Vagina (tissue), 2 donors: ENCODE measurements around the gene COL2A1.

ENCODE experiments used
- POLR2A ChIP-seq, 2 donors: fragments of 450-650 bp; IDR thresholded peaks; one replicate each; pipeline ENCODE4 v1.6.1; 2017; ENCODE audit warnings: antibody characterized with exemption in 2 of 2, mild to moderate bottlenecking in 2 of 2, moderate library complexity in 2 of 2
- TF ChIP-seq, protein P1 (sequence below), 3 experiments: fragments of 450-650 bp in 2 of 3; fragments of 200-600 bp in 1 of 3; sonication (generic) in 1 of 3; IDR thresholded peaks; one replicate each; pipeline ENCODE4 v1.5.1; 2017 to 2019; ENCODE audit warnings: antibody characterized with exemption in 3 of 3, mild to moderate bottlenecking in 2 of 3, moderate library complexity in 2 of 3

- TF ChIP-seq, protein P1, sequence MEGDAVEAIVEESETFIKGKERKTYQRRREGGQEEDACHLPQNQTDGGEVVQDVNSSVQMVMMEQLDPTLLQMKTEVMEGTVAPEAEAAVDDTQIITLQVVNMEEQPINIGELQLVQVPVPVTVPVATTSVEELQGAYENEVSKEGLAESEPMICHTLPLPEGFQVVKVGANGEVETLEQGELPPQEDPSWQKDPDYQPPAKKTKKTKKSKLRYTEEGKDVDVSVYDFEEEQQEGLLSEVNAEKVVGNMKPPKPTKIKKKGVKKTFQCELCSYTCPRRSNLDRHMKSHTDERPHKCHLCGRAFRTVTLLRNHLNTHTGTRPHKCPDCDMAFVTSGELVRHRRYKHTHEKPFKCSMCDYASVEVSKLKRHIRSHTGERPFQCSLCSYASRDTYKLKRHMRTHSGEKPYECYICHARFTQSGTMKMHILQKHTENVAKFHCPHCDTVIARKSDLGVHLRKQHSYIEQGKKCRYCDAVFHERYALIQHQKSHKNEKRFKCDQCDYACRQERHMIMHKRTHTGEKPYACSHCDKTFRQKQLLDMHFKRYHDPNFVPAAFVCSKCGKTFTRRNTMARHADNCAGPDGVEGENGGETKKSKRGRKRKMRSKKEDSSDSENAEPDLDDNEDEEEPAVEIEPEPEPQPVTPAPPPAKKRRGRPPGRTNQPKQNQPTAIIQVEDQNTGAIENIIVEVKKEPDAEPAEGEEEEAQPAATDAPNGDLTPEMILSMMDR (IDR thresholded peaks at IDR 0.05), result no peak
- TF ChIP-seq POLR2A (IDR thresholded peaks at IDR 0.05), result no peak
Observed at GRCh38 chr12:48030173-48030650, 25.9 kb upstream of the COL2A1 start.
